Measurements from ENCODE around the gene ZNF236.

DNA sequence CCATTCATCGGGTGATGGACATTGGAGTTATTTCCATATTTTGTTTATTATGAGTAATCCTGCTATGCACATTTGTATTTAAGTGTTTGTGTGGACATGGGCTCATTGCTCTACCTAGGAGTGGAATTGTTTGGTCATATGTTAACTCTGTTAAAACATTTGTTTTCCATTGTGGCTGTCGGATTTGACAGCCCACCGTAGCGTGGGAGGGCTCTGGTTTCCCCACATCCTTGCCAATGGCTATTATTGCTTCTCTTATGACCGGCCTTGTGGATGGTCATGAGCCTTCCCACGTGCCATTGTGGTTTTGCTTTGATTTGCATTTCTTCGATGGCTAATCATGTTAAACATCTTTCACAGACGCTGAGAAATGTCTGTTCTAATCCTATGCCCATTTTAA is 92.0 kb downstream of the ZNF236 start:
- TF ChIP-seq, protein P1, sequence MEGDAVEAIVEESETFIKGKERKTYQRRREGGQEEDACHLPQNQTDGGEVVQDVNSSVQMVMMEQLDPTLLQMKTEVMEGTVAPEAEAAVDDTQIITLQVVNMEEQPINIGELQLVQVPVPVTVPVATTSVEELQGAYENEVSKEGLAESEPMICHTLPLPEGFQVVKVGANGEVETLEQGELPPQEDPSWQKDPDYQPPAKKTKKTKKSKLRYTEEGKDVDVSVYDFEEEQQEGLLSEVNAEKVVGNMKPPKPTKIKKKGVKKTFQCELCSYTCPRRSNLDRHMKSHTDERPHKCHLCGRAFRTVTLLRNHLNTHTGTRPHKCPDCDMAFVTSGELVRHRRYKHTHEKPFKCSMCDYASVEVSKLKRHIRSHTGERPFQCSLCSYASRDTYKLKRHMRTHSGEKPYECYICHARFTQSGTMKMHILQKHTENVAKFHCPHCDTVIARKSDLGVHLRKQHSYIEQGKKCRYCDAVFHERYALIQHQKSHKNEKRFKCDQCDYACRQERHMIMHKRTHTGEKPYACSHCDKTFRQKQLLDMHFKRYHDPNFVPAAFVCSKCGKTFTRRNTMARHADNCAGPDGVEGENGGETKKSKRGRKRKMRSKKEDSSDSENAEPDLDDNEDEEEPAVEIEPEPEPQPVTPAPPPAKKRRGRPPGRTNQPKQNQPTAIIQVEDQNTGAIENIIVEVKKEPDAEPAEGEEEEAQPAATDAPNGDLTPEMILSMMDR (conservative IDR thresholded peaks at IDR 0.05; ENCODE audit: low read length) = no peak
- TF ChIP-seq EZH2phosphoT487 (IDR thresholded peaks at IDR 0.05; ENCODE audit: borderline replicate concordance, low read depth, low read length) = no peak
